ENCODE data around the gene CAMK1D. TPM values are rescaled to one million over a fixed set of nuclear protein-coding genes. Genes with fewer than 3 reads are reported as not detected.
"Not testable (repeated sequence)": the region's sequence is repeated elsewhere in the genome, so short reads cannot be mapped to it uniquely, and the experiment has no call there.

The CAMK1D gene
- total RNA-seq, 2 experiments from 2014 or later, result 19.0 to 25.6 TPM

DNA sequence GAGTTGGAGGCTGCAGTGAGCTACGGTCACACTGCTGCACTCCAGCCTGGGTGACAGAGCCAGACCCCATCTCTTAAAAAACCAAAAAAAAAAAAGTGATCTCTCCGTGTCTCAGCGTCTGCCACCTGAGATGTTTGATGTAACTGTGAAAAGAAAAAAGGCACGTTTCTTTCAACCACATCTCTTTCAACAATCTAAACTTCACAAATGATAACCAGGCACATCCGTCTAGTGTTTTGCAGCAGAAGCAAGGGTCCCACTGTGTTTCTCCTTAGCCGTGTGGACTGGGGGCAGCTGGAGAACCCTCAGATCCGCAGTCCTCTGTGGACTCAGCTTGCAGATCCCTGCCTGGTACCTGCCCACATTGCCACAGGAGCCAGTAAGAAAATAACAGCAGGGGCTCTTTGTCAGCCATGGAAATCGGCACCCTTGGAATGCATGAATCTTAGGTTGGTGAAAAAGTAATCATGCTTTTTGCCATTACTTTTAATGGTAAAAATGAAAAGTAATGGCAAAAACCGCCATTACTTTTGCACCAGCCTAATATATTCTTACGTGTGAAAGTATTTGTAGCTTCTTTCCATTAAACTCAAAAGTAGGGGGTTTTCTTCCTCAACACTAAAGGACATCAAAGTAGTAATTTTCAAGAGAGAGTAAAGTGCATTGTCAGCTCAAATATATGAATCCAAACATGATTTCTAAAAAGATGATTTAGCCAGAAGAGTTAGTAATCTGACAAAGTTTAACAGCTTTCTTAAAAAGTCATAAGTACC is 375.6 kb downstream of the CAMK1D start:
- Histone ChIP-seq H3K27ac (ENCODE audit: low read depth, low read length, poor library complexity, severe bottlenecking) (no peak overlapping the region), H3K4me1 (ENCODE audit: insufficient read depth, low read length, poor library complexity, severe bottlenecking) (no peaks in the 10 kb centered on the region), H4K20me1 (ENCODE audit: insufficient read depth, low read length) (no peaks in the 10 kb centered on the region), H3K4me3 (ENCODE audit: low read depth, low read length, poor library complexity, severe bottlenecking) (no peak overlapping the region), H3K9me3 (ENCODE audit: low read length) (no peaks in the 10 kb centered on the region), H3K4me2 (ENCODE audit: low read length) (no peak overlapping the region), H3K9me2 (ENCODE audit: insufficient read depth, low read length) (no peaks in the 10 kb centered on the region), H3K36me3 (ENCODE audit: insufficient read depth, low read length) (no peaks in the 10 kb centered on the region), H3K79me2 (ENCODE audit: insufficient read depth, low read depth, low read length) (no peaks in the 10 kb centered on the region), H2AFZ (ENCODE audit: low read length) (no peak overlapping the region)
- ChIA-PET CTCF (ENCODE audit: unreplicated experiment) (no interaction called here), POLR2A (interaction anchor here (0.6 to 1.0 kb wide), 2 partner anchors 14 to 350 kb away, joined by 3 read pairs; no protein-coding TSS in a partner anchor)
- DNase-seq (ENCODE audit: low spot score), result no peak
- no TSS peak for BruUV-seq (replicated peaks)
- no peak for TF ChIP-seq EZH2phosphoT487 (IDR thresholded peaks at IDR 0.05; ENCODE audit: borderline replicate concordance, low read depth, low read length)
- TF ChIP-seq, protein P1, sequence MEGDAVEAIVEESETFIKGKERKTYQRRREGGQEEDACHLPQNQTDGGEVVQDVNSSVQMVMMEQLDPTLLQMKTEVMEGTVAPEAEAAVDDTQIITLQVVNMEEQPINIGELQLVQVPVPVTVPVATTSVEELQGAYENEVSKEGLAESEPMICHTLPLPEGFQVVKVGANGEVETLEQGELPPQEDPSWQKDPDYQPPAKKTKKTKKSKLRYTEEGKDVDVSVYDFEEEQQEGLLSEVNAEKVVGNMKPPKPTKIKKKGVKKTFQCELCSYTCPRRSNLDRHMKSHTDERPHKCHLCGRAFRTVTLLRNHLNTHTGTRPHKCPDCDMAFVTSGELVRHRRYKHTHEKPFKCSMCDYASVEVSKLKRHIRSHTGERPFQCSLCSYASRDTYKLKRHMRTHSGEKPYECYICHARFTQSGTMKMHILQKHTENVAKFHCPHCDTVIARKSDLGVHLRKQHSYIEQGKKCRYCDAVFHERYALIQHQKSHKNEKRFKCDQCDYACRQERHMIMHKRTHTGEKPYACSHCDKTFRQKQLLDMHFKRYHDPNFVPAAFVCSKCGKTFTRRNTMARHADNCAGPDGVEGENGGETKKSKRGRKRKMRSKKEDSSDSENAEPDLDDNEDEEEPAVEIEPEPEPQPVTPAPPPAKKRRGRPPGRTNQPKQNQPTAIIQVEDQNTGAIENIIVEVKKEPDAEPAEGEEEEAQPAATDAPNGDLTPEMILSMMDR (conservative IDR thresholded peaks at IDR 0.05; ENCODE audit: low read length), result no peak
- intact Hi-C loops (cut with micrococcal nuclease; ENCODE audit: unreplicated experiment), result no loop called here

DNA sequence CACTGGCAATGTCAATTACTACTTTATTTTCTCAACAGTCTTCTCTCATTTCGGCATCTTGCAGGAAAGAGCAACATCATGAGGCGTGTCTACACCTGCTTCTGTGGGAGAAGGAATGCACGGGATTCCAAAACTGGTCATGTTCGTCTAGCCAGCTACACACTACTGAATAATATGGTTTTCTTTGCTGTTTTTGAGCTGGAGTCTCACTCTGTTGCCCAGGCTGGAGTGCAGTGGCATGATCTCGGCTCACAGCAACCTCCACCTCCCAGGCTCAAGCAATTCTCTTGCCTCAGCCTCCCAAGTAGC is 376.2 kb downstream of the CAMK1D start:
- H3K36me3 ChIP-seq (ENCODE audit: insufficient read depth, low read length); H3K9me2 ChIP-seq (ENCODE audit: insufficient read depth, low read length); H2AFZ ChIP-seq (ENCODE audit: low read length); H3K27ac ChIP-seq (ENCODE audit: low read depth, low read length, poor library complexity, severe bottlenecking); CTCF ChIA-PET (ENCODE audit: unreplicated experiment); H3K4me1 ChIP-seq (ENCODE audit: insufficient read depth, low read length, poor library complexity, severe bottlenecking); DNase-seq (ENCODE audit: low spot score); H3K79me2 ChIP-seq (ENCODE audit: insufficient read depth, low read depth, low read length); intact Hi-C loops (cut with micrococcal nuclease; ENCODE audit: unreplicated experiment); H3K4me3 ChIP-seq (ENCODE audit: low read depth, low read length, poor library complexity, severe bottlenecking); H4K20me1 ChIP-seq (ENCODE audit: insufficient read depth, low read length); BruUV-seq (replicated peaks); H3K4me2 ChIP-seq (ENCODE audit: low read length); H3K9me3 ChIP-seq (ENCODE audit: low read length): not testable (repeated sequence)
- POLR2A ChIA-PET, result interaction anchor here (0.6 to 1.0 kb wide), 2 partner anchors 14 to 349 kb away, joined by 3 read pairs; no protein-coding TSS in a partner anchor

DNA sequence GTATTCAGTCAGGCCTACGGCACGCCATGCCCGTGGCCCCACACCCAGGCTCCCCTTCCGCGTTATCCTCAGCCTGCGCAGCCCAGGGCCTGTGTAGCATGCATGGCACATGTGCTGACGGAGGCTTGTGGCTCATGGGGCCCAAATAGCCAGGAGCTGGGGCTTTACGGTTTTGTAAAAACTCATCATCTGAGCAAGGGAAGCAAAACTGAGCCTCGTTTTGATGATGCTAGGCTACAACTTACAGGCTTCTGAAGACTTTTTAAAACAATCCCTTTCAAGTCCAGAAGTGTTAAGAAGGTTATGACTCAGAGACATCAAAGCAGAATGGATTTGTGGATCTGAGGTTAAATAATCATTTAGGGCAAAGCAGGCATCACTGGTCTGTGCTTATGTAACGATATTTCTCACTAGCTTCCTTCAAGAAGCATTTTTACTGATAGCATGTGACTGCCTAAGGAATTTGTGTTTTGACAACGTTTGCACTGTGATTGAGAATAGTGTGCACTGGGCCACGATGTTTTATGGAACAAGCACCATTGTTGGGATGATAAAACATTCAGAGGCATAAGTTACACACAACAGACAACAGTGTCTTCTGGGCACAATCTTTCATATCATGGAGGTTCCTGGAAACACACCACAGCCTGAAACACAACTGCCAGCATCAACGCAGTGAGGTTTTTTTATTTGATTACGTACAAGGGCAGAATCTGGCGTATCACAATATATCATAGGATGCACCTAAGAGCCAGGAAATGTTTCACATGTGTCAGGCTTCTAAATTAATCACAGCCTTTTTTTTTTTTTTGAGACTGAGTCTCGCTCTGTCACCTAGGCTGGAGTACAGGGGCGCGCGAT is 377.9 kb downstream of the CAMK1D start:
- Histone ChIP-seq H3K36me3 (ENCODE audit: insufficient read depth, low read length) (no peaks in the 10 kb centered on the region), H3K9me3 (ENCODE audit: low read length) (no peaks in the 10 kb centered on the region), H3K4me3 (ENCODE audit: low read depth, low read length, poor library complexity, severe bottlenecking) (no peak overlapping the region), H3K4me1 (ENCODE audit: insufficient read depth, low read length, poor library complexity, severe bottlenecking) (no peaks in the 10 kb centered on the region), H3K79me2 (ENCODE audit: insufficient read depth, low read depth, low read length) (no peaks in the 10 kb centered on the region), H3K27ac (ENCODE audit: low read depth, low read length, poor library complexity, severe bottlenecking) (no peak overlapping the region), H3K4me2 (ENCODE audit: low read length) (no peak overlapping the region), H4K20me1 (ENCODE audit: insufficient read depth, low read length) (no peaks in the 10 kb centered on the region), H2AFZ (ENCODE audit: low read length) (no peak overlapping the region), H3K9me2 (ENCODE audit: insufficient read depth, low read length) (no peaks in the 10 kb centered on the region)
- no peak for DNase-seq (ENCODE audit: low spot score)
- POLR2A ChIA-PET, result interaction anchor here (1.4 kb wide), 1 partner anchor 467 kb away, joined by 7 read pairs; no protein-coding TSS in a partner anchor
- intact Hi-C loops (cut with micrococcal nuclease; ENCODE audit: unreplicated experiment), result no loop called here
- no TSS peak for BruUV-seq (replicated peaks)
- TF ChIP-seq, protein P1 (conservative IDR thresholded peaks at IDR 0.05; ENCODE audit: low read length), result no peak
- TF ChIP-seq EZH2phosphoT487 (IDR thresholded peaks at IDR 0.05; ENCODE audit: borderline replicate concordance, low read depth, low read length), result no peak
- CTCF ChIA-PET (ENCODE audit: unreplicated experiment), result no interaction called here

All from OCI-LY7 (cell line).